Bronchus fibroblast of lung (primary cell): ENCODE results near the gene MST1. TPM values are rescaled to one million over a fixed set of nuclear protein-coding genes. Genes with fewer than 3 reads are reported as not detected.

ENCODE experiments used
- total RNA-seq: library from RNA; depleted of rRNA; stranded (reverse); fragments of >200 nt; gene quantifications from 2 replicates; pipeline ENCODE4 v1.2.3, GENCODE V29; 2015

Gene MST1
- total RNA-seq: 5.1 and 5.4 TPM in 2 replicates

DNA sequence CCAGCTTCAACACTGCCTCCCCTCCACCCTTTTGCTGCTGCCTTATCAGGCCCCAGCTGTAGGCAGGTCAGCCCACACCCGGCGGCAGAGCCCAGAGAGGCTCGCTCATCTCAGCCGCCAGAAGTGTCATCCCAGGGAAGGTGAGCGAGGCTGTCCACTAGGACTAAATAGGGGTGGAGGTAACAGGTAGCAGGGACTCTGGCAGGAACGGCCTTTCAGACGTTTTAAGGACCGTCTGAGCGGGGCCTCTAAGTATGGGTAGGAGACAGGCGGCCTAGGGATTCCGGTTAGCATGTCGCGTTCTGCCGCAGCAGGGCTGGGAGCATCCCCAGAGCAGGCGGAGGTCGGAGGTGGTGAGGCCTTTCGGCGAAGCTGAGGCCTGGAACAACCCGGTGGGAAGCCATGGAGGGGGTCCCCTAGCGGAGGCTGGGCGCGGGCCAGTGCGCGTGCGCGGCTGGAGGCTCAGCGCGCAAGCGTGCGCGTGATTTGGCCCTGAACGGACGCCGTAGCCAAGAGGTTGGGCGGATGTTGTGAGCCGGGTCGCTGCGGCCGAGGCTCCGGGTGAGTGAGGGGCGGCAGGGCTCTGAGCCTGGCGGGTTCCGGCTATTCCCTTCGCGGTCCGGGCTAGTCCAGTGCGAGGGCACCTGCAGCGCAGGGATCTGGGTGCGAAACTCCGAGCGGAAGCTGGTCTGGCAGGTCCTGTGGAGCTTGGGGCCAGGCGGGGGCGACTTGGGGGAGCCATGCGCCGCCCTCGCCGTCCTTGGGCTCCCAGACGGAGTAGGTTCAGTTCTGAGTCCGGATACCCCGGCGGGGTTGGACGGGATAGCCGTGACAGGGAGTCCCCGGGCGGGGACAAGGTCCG, at the start of gene MST1, which contains the start of gene RNF123:
Gene MST1, minus strand, starts transcription at position 429 of the 862 bp plus-strand sequence. CDS start 783 bp downstream, outside the sequence.
Gene RNF123, plus strand, starts transcription at position 512 of the 862 bp plus-strand sequence. CDS start 1,609 bp downstream, outside the sequence.

DNA sequence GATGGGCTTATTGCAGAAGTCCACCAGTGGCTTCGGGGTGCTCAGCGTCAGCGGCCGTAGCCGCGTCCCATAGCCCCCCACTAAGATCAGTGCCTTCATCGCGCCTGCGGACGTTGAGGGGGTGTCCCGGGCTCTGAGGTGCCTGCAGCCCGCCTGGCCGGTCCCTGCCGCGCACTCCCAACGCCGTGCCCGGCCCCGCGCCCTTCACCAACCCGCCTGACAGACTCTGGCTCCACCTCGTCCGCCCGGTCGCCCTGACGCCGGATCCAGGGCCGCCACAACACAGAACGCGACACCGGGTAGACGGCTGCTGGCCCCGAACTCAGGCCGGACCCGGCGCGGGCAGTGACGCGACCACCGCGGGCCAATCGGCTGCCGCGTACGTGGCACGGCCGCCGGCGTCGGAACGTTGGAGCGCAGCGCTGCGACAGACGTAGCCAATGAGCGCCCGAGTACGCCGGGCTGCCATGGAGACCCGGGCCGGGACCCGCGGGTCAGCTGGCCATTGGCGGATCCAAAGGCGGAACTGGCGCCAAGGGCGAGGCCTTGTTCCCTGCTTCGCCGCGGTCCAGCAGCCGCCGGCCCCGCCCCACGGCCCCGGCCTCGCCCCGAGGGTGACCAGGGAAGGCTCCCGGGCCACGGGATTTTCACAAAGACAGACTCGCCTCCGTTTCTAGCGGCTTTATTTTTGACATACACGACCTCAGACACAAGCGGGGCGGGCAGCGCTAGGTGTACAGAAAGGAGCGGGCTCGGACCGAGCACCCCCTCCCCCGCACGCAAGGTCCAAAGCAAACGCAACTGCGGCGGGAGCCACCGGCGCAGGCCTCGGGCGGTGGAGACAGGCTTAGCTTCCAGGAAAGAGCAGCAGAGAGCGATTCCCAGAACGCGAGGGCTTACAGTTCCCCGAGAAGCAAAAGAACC, 34.6 kb upstream of the MST1 start, which contains the start of gene GMPPB:
Gene GMPPB, minus strand, starts transcription at position 324 of the 924 bp plus-strand sequence. Its CDS starts 225 bp downstream, at position 99.

DNA sequence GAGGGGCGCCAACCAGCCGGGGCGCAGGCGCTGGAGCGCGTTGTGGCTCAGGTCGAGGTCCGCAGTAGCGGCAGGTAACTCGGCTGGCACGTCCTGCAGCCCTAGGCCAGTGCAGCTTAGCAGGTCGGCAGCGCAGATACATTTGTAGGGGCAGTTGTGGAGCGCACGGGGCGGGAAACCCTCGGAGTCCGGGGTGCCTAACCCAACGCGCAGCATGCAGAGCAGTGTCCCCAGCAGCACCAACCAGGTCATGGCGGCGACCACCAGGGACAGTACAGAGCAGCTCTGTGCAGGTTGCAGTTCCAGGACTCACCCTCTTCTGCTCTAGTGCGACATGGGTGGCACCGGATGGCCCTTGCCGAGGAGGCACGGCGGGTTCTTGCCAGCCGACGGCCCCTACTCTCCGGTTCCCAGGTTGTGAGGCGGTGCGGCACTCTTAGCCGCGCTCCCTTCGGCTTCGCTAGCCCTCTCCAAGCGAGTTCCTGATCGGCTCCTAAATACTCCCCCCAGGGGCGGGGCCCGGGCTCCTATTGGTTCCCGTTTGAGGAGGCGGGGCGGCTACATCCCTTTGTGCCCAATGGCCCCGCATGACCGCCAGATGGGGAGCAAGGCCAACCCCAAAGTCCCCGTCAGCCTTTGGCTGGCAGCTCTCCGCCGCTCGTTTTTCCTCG, 30.1 kb upstream of the MST1 start, which contains the start of gene AMIGO3:
Gene AMIGO3, minus strand, starts transcription at position 471 of the 671 bp plus-strand sequence. Its CDS starts 219 bp downstream, at position 252.

DNA sequence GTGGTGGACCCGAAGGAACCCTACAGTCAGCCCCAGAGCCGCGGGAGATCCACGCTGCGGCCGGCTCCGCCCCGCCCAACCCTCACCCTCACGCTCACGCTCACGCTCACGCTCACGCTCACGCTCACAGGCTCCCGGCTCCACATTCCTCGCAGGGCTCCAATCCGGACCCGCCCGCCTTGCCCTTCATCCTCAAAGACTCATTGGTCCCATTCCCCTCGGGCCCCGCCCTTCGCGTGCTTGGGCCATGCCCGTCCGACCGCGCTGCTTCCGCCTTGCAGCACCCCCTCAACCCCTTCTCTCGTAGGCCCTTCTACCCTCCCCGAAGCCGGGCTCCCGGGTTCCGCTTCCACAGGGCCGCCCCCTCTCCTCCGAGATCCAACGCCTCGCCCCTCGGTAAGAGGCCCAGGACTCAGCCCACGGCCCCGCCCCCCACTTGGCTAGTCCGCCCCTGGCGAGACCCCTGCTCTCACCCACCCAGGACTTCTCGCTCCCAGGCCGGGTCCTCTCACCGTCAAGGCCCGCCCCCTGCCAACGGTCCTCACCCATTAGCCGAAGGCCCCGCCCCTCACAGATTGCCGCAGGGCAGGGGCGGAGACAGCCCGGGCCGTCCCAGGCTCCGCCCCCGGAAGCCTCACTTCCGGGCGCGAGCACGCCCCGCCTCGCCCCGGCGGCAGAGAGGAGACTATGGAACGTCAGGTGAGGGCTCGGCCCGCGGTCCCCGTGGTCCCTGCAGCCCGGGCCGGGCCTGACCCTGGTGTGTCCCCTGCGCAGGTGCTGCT, 15.4 kb downstream of the MST1 start, which contains the start of gene APEH:
Gene APEH, plus strand, starts transcription at position 637 of the 782 bp plus-strand sequence. Its CDS starts 51 bp downstream, at position 688.

Other genes starting within 250 kb of the MST1 start
- gene DAG1, start 219.2 kb downstream of the MST1 start, total RNA-seq: 59.6 and 64.9 TPM in 2 replicates
- gene BSN, start 135.0 kb downstream of the MST1 start, total RNA-seq: 0.15 and 0.17 TPM in 2 replicates
- 98.7 and 110 TPM in 2 replicates for gene APEH, start 15.1 kb downstream of the MST1 start, total RNA-seq
- gene RNF123, start 83 bp upstream of the MST1 start, total RNA-seq: 21.7 and 22.0 TPM in 2 replicates
- 0.50 and 1.2 TPM in 2 replicates for gene AMIGO3, start 30.2 kb upstream of the MST1 start, total RNA-seq
- 48.8 and 50.3 TPM in 2 replicates for gene GMPPB, start 34.5 kb upstream of the MST1 start, total RNA-seq
- 18.2 and 24.5 TPM in 2 replicates for gene IP6K1, start 97.1 kb upstream of the MST1 start, total RNA-seq
- not detected in 2 replicates for gene CDHR4, start 110.4 kb upstream of the MST1 start, total RNA-seq
- gene INKA1, start 113.8 kb upstream of the MST1 start, total RNA-seq: 2.5 and 3.4 TPM in 2 replicates
- 12.0 and 14.5 TPM in 2 replicates for gene UBA7, start 124.5 kb upstream of the MST1 start, total RNA-seq
- 10.3 and 12.8 TPM in 2 replicates for gene TRAIP, start 167.1 kb upstream of the MST1 start, total RNA-seq
- gene CAMKV, start 180.4 kb upstream of the MST1 start, total RNA-seq: not detected in 2 replicates
- gene MST1R, start 214.4 kb upstream of the MST1 start, total RNA-seq: 0.45 and 0.50 TPM in 2 replicates
- gene MON1A, start 240.3 kb upstream of the MST1 start, total RNA-seq: 15.3 and 20.8 TPM in 2 replicates